OCI-LY7 (cell line): Measurements from ENCODE around the gene RASEF.

ENCODE experiments used
- CTCF ChIP-seq: fragments of 200-600 bp; sonication (generic); conservative IDR thresholded peaks from 2 replicates; pipeline ENCODE4 v1.5.1; 2014; ENCODE audit warnings: mild to moderate bottlenecking, antibody characterized with exemption, low read length, moderate library complexity, mixed read lengths
- EZH2phosphoT487 ChIP-seq: fragments of 200-600 bp; sonication (generic); IDR thresholded peaks from 2 replicates; pipeline ENCODE4 v1.6.1; 2018; ENCODE audit warnings: low read depth, borderline replicate concordance, mild to moderate bottlenecking, mixed run types, antibody characterized with exemption, low read length, moderate library complexity, mixed read lengths

DNA sequence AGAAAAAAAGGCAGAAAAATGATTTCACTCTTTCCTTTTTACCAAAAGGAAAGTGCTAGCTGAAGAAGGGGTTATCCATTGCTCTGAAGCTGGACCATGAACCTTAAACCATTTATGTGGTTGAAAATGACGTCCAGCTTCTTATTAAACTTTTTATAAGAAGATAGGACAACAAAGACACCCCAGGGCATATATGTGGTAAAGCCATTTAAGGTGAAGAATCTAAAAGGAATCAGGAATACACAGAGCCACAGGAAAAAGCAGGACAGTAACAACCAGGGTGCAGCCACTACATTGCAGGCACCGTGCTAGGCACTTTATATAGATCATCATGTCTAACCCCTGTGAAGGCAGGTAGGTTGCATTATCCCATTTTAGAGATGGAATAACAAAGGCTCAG is 42.1 kb downstream of the RASEF start:
- TF ChIP-seq CTCF (no peak), EZH2phosphoT487 (no peak)
